HepG2 (cell line): Measurements from ENCODE around the gene MT1A. TPM values are rescaled to one million over a fixed set of nuclear protein-coding genes. Genes with fewer than 3 reads are reported as not detected.

Experiments
- ATAC-seq: fragments of 200-7000 bp; cut with Tn5 transposase; 3 replicates; pipeline ENCODE4 v1.9.1; 2020; ENCODE audit warnings: mild to moderate bottlenecking, moderate library complexity
- BruUV-seq: library from RNA; stranded (reverse); fragments of 400-500 nt; replicated peaks from 2 replicates; lab custom pipeline; 2021; lab: Mats Ljungman, UMichigan
- CTCF ChIA-PET: fragments of 300-600 bp; formaldehyde crosslinking; extraction: SDS; loops from one replicate; lab custom pipeline; 2021; ENCODE audit warnings: low total read pairs, inconsistent platforms, low intra/inter-chr PET ratio; lab: Yijun Ruan, JAX
- POLR2A ChIA-PET: fragments of 350-600 bp; sonication (Branson Sonifier 250); formaldehyde crosslinking; loops from one replicate; lab custom pipeline; 2020; ENCODE audit warnings: antibody characterized with exemption, inconsistent platforms; lab: Yijun Ruan, JAX
- DNase-seq: peaks from one replicate; pipeline ENCODE4 v3.0.0-alpha.2; 2015; ENCODE audit warnings: low spot score
- FAIRE-seq: peaks from 3 replicates; lab custom pipeline; 2011; peaks lifted over from hg19 to GRCh38; lab: Jason Lieb, UNC
- H2AFZ ChIP-seq: one replicate; pipeline ENCODE4 v1.6.1; 2011; ENCODE audit warnings: low read length, inconsistent platforms
- H3K27ac ChIP-seq: fragments of 300-600 bp; 3 replicates; pipeline ENCODE4 v1.8.0; 2011; ENCODE audit warnings: mixed run types, mild to moderate bottlenecking, mixed read lengths, low read length, inconsistent platforms; ENCODE audit not compliant: insufficient read depth; ENCODE audit errors: extremely low read length
- H3K27me3 ChIP-seq, 2 experiments: fragments of 200-600 bp in 1 of 2; 2 replicates in 1 of 2; 3 replicates in 1 of 2; pipeline versions ENCODE4 v1.6.0 to v1.8.0; 2011; ENCODE audit warnings: low read length in 2 of 2, mild to moderate bottlenecking in 2 of 2, moderate library complexity in 2 of 2, inconsistent platforms in 1 of 2; ENCODE audit not compliant: insufficient read depth in 2 of 2, control insufficient read depth in 1 of 2
- H3K36me3 ChIP-seq, 2 experiments: fragments of 200-600 bp in 1 of 2; replicated peaks in 1 of 2; 2 replicates in 1 of 2; 3 replicates in 1 of 2; pipeline versions ENCODE4 v1.5.1 to v1.8.0; 2011; ENCODE audit warnings: low read length in 2 of 2, inconsistent platforms in 1 of 2; ENCODE audit not compliant: insufficient read depth in 2 of 2, control insufficient read depth in 1 of 2
- H3K4me1 ChIP-seq: 2 replicates; pipeline ENCODE4 v1.5.1; 2012; ENCODE audit warnings: low read length, inconsistent platforms; ENCODE audit not compliant: insufficient read depth
- H3K4me2 ChIP-seq: 2 replicates; pipeline ENCODE4 v1.6.0; 2011; ENCODE audit warnings: low read depth, low read length, inconsistent platforms
- H3K4me3 ChIP-seq, 3 experiments: fragments of 200-600 bp in 1 of 3; sonication (generic), shearing (Covaris generic) in 1 of 3; replicated peaks in 1 of 3; 2 replicates each; pipeline ENCODE4 v1.5.1; 2011 to 2016; ENCODE audit warnings: low read length in 3 of 3, inconsistent platforms in 2 of 3, low read depth in 2 of 3, mild to moderate bottlenecking in 2 of 3, control low read depth in 1 of 3, mixed read lengths in 1 of 3; ENCODE audit not compliant: insufficient read depth in 1 of 3
- H3K79me2 ChIP-seq: one replicate; pipeline ENCODE4 v1.6.1; 2011; ENCODE audit warnings: low read length, inconsistent platforms; ENCODE audit not compliant: insufficient read depth
- H3K9ac ChIP-seq: 2 replicates; pipeline ENCODE4 v1.6.0; 2011; ENCODE audit warnings: mild to moderate bottlenecking, low read depth, low read length, inconsistent platforms; ENCODE audit not compliant: insufficient read depth
- H3K9me3 ChIP-seq: 2 replicates; pipeline ENCODE4 v1.5.1; 2012; ENCODE audit warnings: mild to moderate bottlenecking, low read length
- H4K20me1 ChIP-seq: 2 replicates; pipeline ENCODE4 v1.6.0; 2011; ENCODE audit warnings: inconsistent platforms, mild to moderate bottlenecking, low read length, moderate library complexity; ENCODE audit not compliant: insufficient read depth
- BCL6 ChIP-seq: IDR thresholded peaks from 2 replicates; pipeline ENCODE4 v1.6.1; 2016; ENCODE audit warnings: missing genetic modification reagents, missing compliant biosample characterization
- CEBPB ChIP-seq: IDR thresholded peaks from 2 replicates; pipeline ENCODE4 v1.6.1; 2011; ENCODE audit warnings: low read depth, low read length, improper control_type of control experiment, borderline replicate concordance
- CEBPG ChIP-seq: IDR thresholded peaks from 2 replicates; pipeline ENCODE4 v1.6.1; 2016
- FOSL1 ChIP-seq: sonication (generic); formaldehyde crosslinking; IDR thresholded peaks from 2 replicates; pipeline ENCODE4 v1.9.0; 2021; ENCODE audit warnings: missing genetic modification reagents, borderline replicate concordance
- FOXA1 ChIP-seq, 2 experiments: fragments of 450-650 bp in 1 of 2; sonication (generic) in 1 of 2; formaldehyde crosslinking in 1 of 2; IDR thresholded peaks; 2 replicates each; pipeline versions ENCODE4 v1.4.0 to v1.6.1; 2016 to 2020; ENCODE audit warnings: missing genetic modification reagents in 1 of 2
- RBAK ChIP-seq: sonication (generic); formaldehyde crosslinking; IDR thresholded peaks from 2 replicates; pipeline ENCODE4 v1.5.1; 2020; ENCODE audit warnings: mild to moderate bottlenecking, missing genetic modification reagents
- SOX13 ChIP-seq, 3 experiments: fragments of 450-650 bp in 1 of 3; sonication (generic) in 1 of 3; formaldehyde crosslinking in 1 of 3; IDR thresholded peaks in 2 of 3; conservative IDR thresholded peaks in 1 of 3; 2 replicates each; pipeline versions ENCODE4 v1.5.0 to v1.6.1; 2016 to 2020; ENCODE audit warnings: antibody characterized with exemption in 1 of 3, mild to moderate bottlenecking in 1 of 3, missing compliant biosample characterization in 1 of 3, missing genetic modification reagents in 1 of 3, moderate library complexity in 1 of 3
- SOX5 ChIP-seq: IDR thresholded peaks from 2 replicates; pipeline ENCODE4 v1.6.1; 2016; ENCODE audit warnings: borderline replicate concordance
- SOX6 ChIP-seq, 2 experiments: fragments of 450-650 bp in 1 of 2; sonication (generic) in 1 of 2; formaldehyde crosslinking in 1 of 2; IDR thresholded peaks; 2 replicates each; pipeline versions ENCODE4 v1.4.0 to v1.6.1; 2017 to 2020; ENCODE audit warnings: antibody characterized with exemption in 1 of 2, mild to moderate bottlenecking in 1 of 2, missing genetic modification reagents in 1 of 2
- ZNF768 ChIP-seq: sonication (generic); formaldehyde crosslinking; IDR thresholded peaks from 2 replicates; pipeline ENCODE4 v1.4.0; 2020; ENCODE audit warnings: missing genetic modification reagents
- WGBS: methylation state at CpG from one replicate; pipeline ENCODE4 v1.1.6; 2017; ENCODE audit warnings: low lambda C conversion rate; 5-methylcytosine and 5-hydroxymethylcytosine counted together
- in situ Hi-C: cut with HindIII; loops from 2 replicates; pipeline ENCODE4 v1.10.0; 2017; ENCODE audit warnings: low pct_unique_long_range_greater_than_20kb; ENCODE audit not compliant: extremely low pct_ligation_motif_present
- intact Hi-C: fragments of 100-400 bp; cut with micrococcal nuclease; formaldehyde crosslinking; loops from one replicate; pipeline ENCODE4 v1.10.0; 2022; ENCODE audit not compliant: unreplicated experiment
- polyA plus RNA-seq, 8 experiments: library from polyadenylated mRNA; depleted of rRNA in 3 of 8; stranded (reverse) in 7 of 8; unstranded in 1 of 8; fragments of >200 nt; fragmentation: Illumina TruSeq in 4 of 8; extraction: Trizol in 4 of 8; gene quantifications; 2 replicates each; pipeline versions ENCODE4 v1.2.1 to v1.2.3, GENCODE V29; 2011 to 2016; ENCODE audit warnings: low read depth in 4 of 8, missing spikeins in 1 of 8, mixed read lengths in 1 of 8; ENCODE audit not compliant: insufficient read depth in 1 of 8
- total RNA-seq, 5 experiments: library from RNA; depleted of rRNA; stranded (reverse); fragments of >200 nt; fragmentation: Illumina TruSeq; extraction: Trizol; gene quantifications; 2 replicates each; pipeline ENCODE4 v1.2.3, GENCODE V29; 2016; ENCODE audit warnings: low read depth in 1 of 5
- TF ChIP-seq, protein P1 (sequence below): sonication (generic); formaldehyde crosslinking; IDR thresholded peaks from 2 replicates; pipeline ENCODE4 v1.4.0; 2020; ENCODE audit warnings: mild to moderate bottlenecking, missing genetic modification reagents
- TF ChIP-seq, protein P2 (sequence below): sonication (generic); formaldehyde crosslinking; IDR thresholded peaks from 2 replicates; pipeline ENCODE4 v1.5.0; 2020; ENCODE audit warnings: missing genetic modification reagents, mild to moderate bottlenecking, borderline replicate concordance
- TF ChIP-seq, protein P3 (sequence below), 2 experiments: sonication (generic) in 1 of 2; formaldehyde crosslinking in 1 of 2; IDR thresholded peaks; 2 replicates each; pipeline versions ENCODE4 v1.4.0 to v1.6.1; 2016 to 2020; ENCODE audit warnings: borderline replicate concordance in 1 of 2, low read depth in 1 of 2, mild to moderate bottlenecking in 1 of 2, missing genetic modification reagents in 1 of 2
- TF ChIP-seq, protein P4 (sequence below): sonication (generic); formaldehyde crosslinking; IDR thresholded peaks from 2 replicates; pipeline ENCODE4 v1.9.0; 2021; ENCODE audit warnings: missing genetic modification reagents, borderline replicate concordance

The MT1A gene
- total and polyA plus RNA-seq, 2 of the 13 experiments (the other 11 are each of a cell fraction or from before 2014, with no cell fraction given) = 8.3 to 10.4 TPM

DNA sequence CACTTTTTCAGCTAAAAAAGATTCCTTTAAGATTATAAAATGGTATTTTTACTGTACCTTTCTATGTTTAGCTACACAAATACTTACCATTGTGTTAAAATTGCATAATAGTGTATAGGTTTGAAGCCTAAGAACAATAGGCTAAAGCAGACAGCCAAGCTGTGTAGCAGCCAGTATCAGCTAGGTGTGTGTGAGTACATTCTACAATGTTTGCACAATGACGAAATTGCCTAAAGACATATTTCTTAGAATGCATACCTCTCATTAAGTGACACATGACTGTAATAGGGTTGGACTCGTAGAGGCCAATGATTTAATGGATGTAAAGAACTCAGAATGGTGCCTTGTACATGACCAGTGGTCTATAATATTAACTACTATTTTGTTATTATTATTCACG lies 11.4 kb downstream of the MT1A start:
- intact Hi-C loops = loop anchor here (10.0 kb wide), 1 partner anchor 45 kb away; the partner anchor contains the start of gene MT2A
- FAIRE-seq = no peak
- POLR2A ChIA-PET = interaction anchor here (0.8 kb wide), 1 partner anchor 24 kb away, joined by 3 read pairs; the partner anchor contains the start of gene MT1E
- peak; percentile 41; the same call in 1 of the 2 replicates for TF ChIP-seq CEBPG (CRISPR knock-in tag)
- TF ChIP-seq, protein P1, sequence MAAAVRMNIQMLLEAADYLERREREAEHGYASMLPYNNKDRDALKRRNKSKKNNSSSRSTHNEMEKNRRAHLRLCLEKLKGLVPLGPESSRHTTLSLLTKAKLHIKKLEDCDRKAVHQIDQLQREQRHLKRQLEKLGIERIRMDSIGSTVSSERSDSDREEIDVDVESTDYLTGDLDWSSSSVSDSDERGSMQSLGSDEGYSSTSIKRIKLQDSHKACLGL (CRISPR knock-in tag) = no peak
- TF ChIP-seq BCL6 (CRISPR knock-in tag) = peak; percentile 86
- peak; percentile 59; the same call in 1 of the 2 replicates for TF ChIP-seq SOX5 (CRISPR knock-in tag)
- TF ChIP-seq RBAK (CRISPR knock-in tag) = peak; percentile 94
- no peak for TF ChIP-seq SOX13 (IDR thresholded peaks at IDR 0.05)
- TF ChIP-seq SOX13 (CRISPR knock-in tag; conservative IDR thresholded peaks at IDR 0.05 in 1 of 2, IDR thresholded peaks at IDR 0.05 in 1 of 2) = peak in 1 of 2 experiments; percentile 66; a peak in 2 of 4 replicates
- TF ChIP-seq, protein P2, sequence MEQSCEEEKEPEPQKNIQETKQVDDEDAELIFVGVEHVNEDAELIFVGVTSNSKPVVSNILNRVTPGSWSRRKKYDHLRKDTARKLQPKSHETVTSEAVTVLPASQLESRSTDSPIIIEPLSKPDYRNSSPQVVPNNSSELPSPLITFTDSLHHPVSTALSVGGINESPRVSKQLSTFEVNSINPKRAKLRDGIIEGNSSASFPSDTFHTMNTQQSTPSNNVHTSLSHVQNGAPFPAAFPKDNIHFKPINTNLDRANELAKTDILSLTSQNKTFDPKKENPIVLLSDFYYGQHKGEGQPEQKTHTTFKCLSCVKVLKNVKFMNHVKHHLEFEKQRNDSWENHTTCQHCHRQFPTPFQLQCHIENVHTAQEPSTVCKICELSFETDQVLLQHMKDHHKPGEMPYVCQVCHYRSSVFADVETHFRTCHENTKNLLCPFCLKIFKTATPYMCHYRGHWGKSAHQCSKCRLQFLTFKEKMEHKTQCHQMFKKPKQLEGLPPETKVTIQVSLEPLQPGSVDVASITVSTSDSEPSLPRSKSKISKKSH (CRISPR knock-in tag) = no peak
- TF ChIP-seq, protein P3, sequence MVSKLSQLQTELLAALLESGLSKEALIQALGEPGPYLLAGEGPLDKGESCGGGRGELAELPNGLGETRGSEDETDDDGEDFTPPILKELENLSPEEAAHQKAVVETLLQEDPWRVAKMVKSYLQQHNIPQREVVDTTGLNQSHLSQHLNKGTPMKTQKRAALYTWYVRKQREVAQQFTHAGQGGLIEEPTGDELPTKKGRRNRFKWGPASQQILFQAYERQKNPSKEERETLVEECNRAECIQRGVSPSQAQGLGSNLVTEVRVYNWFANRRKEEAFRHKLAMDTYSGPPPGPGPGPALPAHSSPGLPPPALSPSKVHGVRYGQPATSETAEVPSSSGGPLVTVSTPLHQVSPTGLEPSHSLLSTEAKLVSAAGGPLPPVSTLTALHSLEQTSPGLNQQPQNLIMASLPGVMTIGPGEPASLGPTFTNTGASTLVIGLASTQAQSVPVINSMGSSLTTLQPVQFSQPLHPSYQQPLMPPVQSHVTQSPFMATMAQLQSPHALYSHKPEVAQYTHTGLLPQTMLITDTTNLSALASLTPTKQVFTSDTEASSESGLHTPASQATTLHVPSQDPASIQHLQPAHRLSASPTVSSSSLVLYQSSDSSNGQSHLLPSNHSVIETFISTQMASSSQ (IDR thresholded peaks at IDR 0.05; ENCODE audit: low read depth) = no peak
- TF ChIP-seq, protein P3 (CRISPR knock-in tag; IDR thresholded peaks at IDR 0.05; ENCODE audit: borderline replicate concordance) = no peak
- no peak for TF ChIP-seq FOXA1 (IDR thresholded peaks at IDR 0.05)
- TF ChIP-seq FOXA1 (CRISPR knock-in tag; IDR thresholded peaks at IDR 0.05) = 0 out of 2 replicates have a peak, but pooled peaks have one; percentile 20
- TF ChIP-seq, protein P4, sequence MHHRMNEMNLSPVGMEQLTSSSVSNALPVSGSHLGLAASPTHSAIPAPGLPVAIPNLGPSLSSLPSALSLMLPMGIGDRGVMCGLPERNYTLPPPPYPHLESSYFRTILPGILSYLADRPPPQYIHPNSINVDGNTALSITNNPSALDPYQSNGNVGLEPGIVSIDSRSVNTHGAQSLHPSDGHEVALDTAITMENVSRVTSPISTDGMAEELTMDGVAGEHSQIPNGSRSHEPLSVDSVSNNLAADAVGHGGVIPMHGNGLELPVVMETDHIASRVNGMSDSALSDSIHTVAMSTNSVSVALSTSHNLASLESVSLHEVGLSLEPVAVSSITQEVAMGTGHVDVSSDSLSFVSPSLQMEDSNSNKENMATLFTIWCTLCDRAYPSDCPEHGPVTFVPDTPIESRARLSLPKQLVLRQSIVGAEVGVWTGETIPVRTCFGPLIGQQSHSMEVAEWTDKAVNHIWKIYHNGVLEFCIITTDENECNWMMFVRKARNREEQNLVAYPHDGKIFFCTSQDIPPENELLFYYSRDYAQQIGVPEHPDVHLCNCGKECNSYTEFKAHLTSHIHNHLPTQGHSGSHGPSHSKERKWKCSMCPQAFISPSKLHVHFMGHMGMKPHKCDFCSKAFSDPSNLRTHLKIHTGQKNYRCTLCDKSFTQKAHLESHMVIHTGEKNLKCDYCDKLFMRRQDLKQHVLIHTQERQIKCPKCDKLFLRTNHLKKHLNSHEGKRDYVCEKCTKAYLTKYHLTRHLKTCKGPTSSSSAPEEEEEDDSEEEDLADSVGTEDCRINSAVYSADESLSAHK = no peak
- peak; percentile 18; the same call in 1 of the 2 replicates for TF ChIP-seq CEBPB
- TF ChIP-seq ZNF768 (CRISPR knock-in tag) = no peak
- no peak for TF ChIP-seq FOSL1 (CRISPR knock-in tag)
- no peak for TF ChIP-seq SOX6 (IDR thresholded peaks at IDR 0.05)
- peak; percentile 33; the same call in 1 of the 2 replicates for TF ChIP-seq SOX6 (CRISPR knock-in tag; IDR thresholded peaks at IDR 0.05)

More for the DNA sequence above, 11.4 kb downstream of the MT1A start:
- Histone ChIP-seq H2AFZ (no peak overlapping the region), H4K20me1 (no peaks in the 10 kb centered on the region), H3K9me3 (no peaks in the 10 kb centered on the region), H3K27ac (no peak overlapping the region), H3K36me3 (no peaks in the 10 kb centered on the region), H3K27me3 (peaks cover 6 to 41% of the 10 kb centered on the region in 2 experiments; a peak in 4 of 5 replicates), H3K4me2 (no peak overlapping the region), H3K79me2 (no peaks in the 10 kb centered on the region), H3K4me1 (peaks cover 24% of the 10 kb centered on the region), H3K9ac (no peak overlapping the region), H3K4me3 (no peak overlapping the region)
- ATAC-seq (no peak), DNase-seq (no peak)
- no TSS peak for BruUV-seq
- in situ Hi-C loops = no loop called here
- CTCF ChIA-PET = no interaction called here
- 30% methylated on average over 3 of the region's 3 CpGs for WGBS
